IMR-90 (cell line): ENCODE measurements around the gene HSPB7. TPM values are rescaled to one million over a fixed set of nuclear protein-coding genes. Genes with fewer than 3 reads are reported as not detected.

Experiments used
- ATAC-seq: fragments of 200-7000 bp; cut with Tn5 transposase; 2 replicates; pipeline ENCODE4 v1.9.1; 2020; ENCODE audit warnings: low read depth, mild to moderate bottlenecking, moderate library complexity
- BruUV-seq: library from RNA; stranded (reverse); fragments of 400-500 nt; replicated peaks from 2 replicates; lab custom pipeline; 2021; lab: Mats Ljungman, UMichigan
- CTCF ChIA-PET: fragments of 300-600 bp; formaldehyde crosslinking; extraction: SDS; loops from one replicate; lab custom pipeline; 2021; ENCODE audit warnings: antibody characterized with exemption; lab: Yijun Ruan, JAX
- POLR2A ChIA-PET: fragments of 300-600 bp; sonication (Branson Sonifier 250); formaldehyde crosslinking; loops from one replicate; lab custom pipeline; 2022; ENCODE audit warnings: antibody characterized with exemption; ENCODE audit not compliant: unreplicated experiment; lab: Charles Lee
- DNase-seq: peaks from one replicate; pipeline ENCODE4 v3.0.0; 2013
- H2AFZ ChIP-seq: replicated peaks from 2 replicates; pipeline ENCODE3; 2013; ENCODE audit warnings: low read length, mild to moderate bottlenecking; ENCODE audit not compliant: poor library complexity
- H2AK5ac ChIP-seq: 2 replicates; pipeline ENCODE4 v1.6.1; 2013; ENCODE audit warnings: low read depth, low read length, inconsistent platforms
- H2AK9ac ChIP-seq: replicated peaks from 2 replicates; pipeline ENCODE3; 2013; ENCODE audit warnings: mild to moderate bottlenecking, low read depth, low read length, moderate library complexity; ENCODE audit not compliant: poor library complexity
- H2BK120ac ChIP-seq: 2 replicates; pipeline ENCODE4 v1.6.1; 2013; ENCODE audit warnings: low read depth, low read length, inconsistent platforms
- H2BK15ac ChIP-seq: 3 replicates; pipeline ENCODE4 v1.6.1; 2013; ENCODE audit warnings: low read depth, low read length, inconsistent platforms
- H2BK20ac ChIP-seq: 2 replicates; pipeline ENCODE4 v1.6.1; 2013; ENCODE audit warnings: low read depth, mild to moderate bottlenecking, inconsistent platforms, low read length, moderate library complexity
- H2BK5ac ChIP-seq: 2 replicates; pipeline ENCODE4 v1.6.1; 2013; ENCODE audit warnings: mild to moderate bottlenecking, low read depth, low read length, inconsistent platforms; ENCODE audit not compliant: poor library complexity, severe bottlenecking
- H3K14ac ChIP-seq: replicated peaks from 2 replicates; pipeline ENCODE4 v1.6.1; 2013; ENCODE audit warnings: low read depth, low read length, inconsistent platforms
- H3K18ac ChIP-seq: 2 replicates; pipeline ENCODE4 v1.6.1; 2013; ENCODE audit warnings: low read depth, low read length, control low read depth
- H3K23ac ChIP-seq: 2 replicates; pipeline ENCODE4 v1.6.1; 2013; ENCODE audit warnings: low read depth, low read length, inconsistent platforms
- H3K27ac ChIP-seq: 2 replicates; pipeline ENCODE4 v1.5.1; 2013; ENCODE audit warnings: mild to moderate bottlenecking, control low read depth, low read length; ENCODE audit not compliant: insufficient read depth
- H3K27me3 ChIP-seq: 2 replicates; pipeline ENCODE4 v1.6.1; 2013; ENCODE audit warnings: low read length; ENCODE audit not compliant: control insufficient read depth, insufficient read depth
- H3K36me3 ChIP-seq: 2 replicates; pipeline ENCODE4 v1.6.1; 2013; ENCODE audit warnings: low read length, mixed read lengths; ENCODE audit not compliant: control insufficient read depth, insufficient read depth
- H3K4ac ChIP-seq: 2 replicates; pipeline ENCODE4 v1.6.1; 2013; ENCODE audit warnings: low read depth, low read length, inconsistent platforms
- H3K4me1 ChIP-seq: 2 replicates; pipeline ENCODE4 v1.6.1; 2013; ENCODE audit warnings: low read length, mixed read lengths; ENCODE audit not compliant: control insufficient read depth, insufficient read depth
- H3K4me2 ChIP-seq: 2 replicates; pipeline ENCODE4 v1.6.1; 2013; ENCODE audit warnings: low read depth, mild to moderate bottlenecking, control low read depth, low read length, moderate library complexity
- H3K4me3 ChIP-seq: 2 replicates; pipeline ENCODE4 v1.5.1; 2013; ENCODE audit warnings: low read depth, mild to moderate bottlenecking, control low read depth, low read length, moderate library complexity; ENCODE audit not compliant: insufficient read depth
- H3K56ac ChIP-seq: 2 replicates; pipeline ENCODE4 v1.6.1; 2013; ENCODE audit warnings: low read length, inconsistent platforms; ENCODE audit not compliant: insufficient read depth; ENCODE audit errors: extremely low read depth
- H3K79me1 ChIP-seq, 2 experiments: 2 replicates each; pipeline ENCODE4 v1.6.1; 2013; ENCODE audit warnings: low read length in 2 of 2, inconsistent platforms in 1 of 2, low read depth in 1 of 2
- H3K9ac ChIP-seq: 2 replicates; pipeline ENCODE4 v1.6.1; 2013; ENCODE audit warnings: low read depth, low read length, control low read depth
- H3K9me1 ChIP-seq: 2 replicates; pipeline ENCODE4 v1.6.1; 2013; ENCODE audit warnings: low read length, inconsistent platforms; ENCODE audit not compliant: insufficient read depth
- H3K9me3 ChIP-seq: 2 replicates; pipeline ENCODE4 v1.6.1; 2013; ENCODE audit warnings: low read length; ENCODE audit not compliant: control insufficient read depth, insufficient read depth
- H4K20me1 ChIP-seq: 2 replicates; pipeline ENCODE4 v1.6.1; 2013; ENCODE audit warnings: low read length, inconsistent platforms; ENCODE audit not compliant: insufficient read depth
- H4K5ac ChIP-seq: 2 replicates; pipeline ENCODE4 v1.6.1; 2013; ENCODE audit warnings: mild to moderate bottlenecking, low read depth, low read length, control low read depth
- H4K8ac ChIP-seq, 2 experiments: 2 replicates each; pipeline ENCODE4 v1.6.1; 2013; ENCODE audit warnings: low read depth in 2 of 2, low read length in 2 of 2, control low read depth in 1 of 2, inconsistent platforms in 1 of 2
- H4K91ac ChIP-seq: 2 replicates; pipeline ENCODE4 v1.6.1; 2013; ENCODE audit warnings: low read depth, low read length, inconsistent platforms; ENCODE audit not compliant: insufficient read depth
- BHLHE40 ChIP-seq: fragments of 150-350 bp; IDR thresholded peaks from 2 replicates; pipeline ENCODE4 v1.6.1; 2016; ENCODE audit warnings: mild to moderate bottlenecking, low read depth, low read length
- CEBPB ChIP-seq: IDR thresholded peaks from 2 replicates; pipeline ENCODE4 v1.6.1; 2012; ENCODE audit warnings: low read depth, low read length, improper control_type of control experiment
- CHD1 ChIP-seq: IDR thresholded peaks from 2 replicates; pipeline ENCODE4 v1.6.1; 2012; ENCODE audit warnings: low read depth, low read length, improper control_type of control experiment
- CTCF ChIP-seq: conservative IDR thresholded peaks from 2 replicates; pipeline ENCODE4 v1.5.1; 2012; ENCODE audit warnings: mild to moderate bottlenecking, low read depth, low read length, improper control_type of control experiment
- ELK1 ChIP-seq: fragments of 150-350 bp; IDR thresholded peaks from 2 replicates; pipeline ENCODE4 v1.6.1; 2016; ENCODE audit warnings: low read depth, mild to moderate bottlenecking, low read length, moderate library complexity, borderline replicate concordance
- FOS ChIP-seq: fragments of 150-350 bp; IDR thresholded peaks from 2 replicates; pipeline ENCODE4 v1.6.1; 2016; ENCODE audit warnings: low read depth, low read length
- MAFK ChIP-seq: IDR thresholded peaks from 2 replicates; pipeline ENCODE4 v1.6.1; 2012; ENCODE audit warnings: low read depth, low read length, improper control_type of control experiment
- MAZ ChIP-seq: IDR thresholded peaks from 2 replicates; pipeline ENCODE4 v1.6.1; 2012; ENCODE audit warnings: low read depth, mild to moderate bottlenecking, low read length, improper control_type of control experiment, moderate library complexity, borderline replicate concordance
- MXI1 ChIP-seq: IDR thresholded peaks from 2 replicates; pipeline ENCODE4 v1.6.1; 2012; ENCODE audit warnings: low read depth, mild to moderate bottlenecking, low read length, moderate library complexity, borderline replicate concordance
- NFE2L2 ChIP-seq: fragments of 150-350 bp; IDR thresholded peaks from 2 replicates; pipeline ENCODE4 v1.6.1; 2016; ENCODE audit warnings: low read depth, mild to moderate bottlenecking, low read length
- POLR2A ChIP-seq: IDR thresholded peaks from 2 replicates; pipeline ENCODE4 v1.6.1; 2012; ENCODE audit warnings: mild to moderate bottlenecking, low read depth, low read length
- RAD21 ChIP-seq: IDR thresholded peaks from 2 replicates; pipeline ENCODE4 v1.6.1; 2012; ENCODE audit warnings: low read length, improper control_type of control experiment
- RCOR1 ChIP-seq: IDR thresholded peaks from 2 replicates; pipeline ENCODE4 v1.6.1; 2012; ENCODE audit warnings: mild to moderate bottlenecking, low read length, improper control_type of control experiment; ENCODE audit not compliant: insufficient replicate concordance
- RFX5 ChIP-seq: IDR thresholded peaks from 2 replicates; pipeline ENCODE4 v1.8.0; 2012; ENCODE audit warnings: low read depth, mild to moderate bottlenecking, low read length, moderate library complexity
- SMC3 ChIP-seq: fragments of 150-350 bp; IDR thresholded peaks from 2 replicates; pipeline ENCODE4 v1.6.1; 2016; ENCODE audit warnings: low read depth, mild to moderate bottlenecking, antibody characterized with exemption, low read length, moderate library complexity
- USF2 ChIP-seq: fragments of 150-350 bp; IDR thresholded peaks from 2 replicates; pipeline ENCODE4 v1.6.1; 2017; ENCODE audit warnings: mild to moderate bottlenecking, antibody characterized with exemption, low read length, low read depth
- WGBS, 2 experiments: methylation state at CpG; one replicate each; pipeline versions ENCODE4 v1.1.5 to v1.1.7; 2013; ENCODE audit warnings: missing lambda C conversion rate in 2 of 2; ENCODE audit not compliant: insufficient read length in 1 of 2; ENCODE audit errors: extremely low coverage in 2 of 2; 5-methylcytosine and 5-hydroxymethylcytosine counted together
- dilution Hi-C: fragments of 300-500 bp; cut with HindIII; formaldehyde crosslinking; loops from one replicate; pipeline ENCODE4 v1.14.3; 2018; ENCODE audit warnings: low sequenced_read_pairs; ENCODE audit not compliant: unreplicated experiment
- in situ Hi-C: fragments of 300-500 bp; cut with MboI; formaldehyde crosslinking; loops from 3 replicates; pipeline ENCODE4 v1.14.3; 2019; ENCODE audit warnings: low sequenced_read_pairs, inconsistent platforms, mixed read lengths
- intact Hi-C: fragments of 100-400 bp; cut with micrococcal nuclease; formaldehyde crosslinking; loops from 2 replicates; pipeline ENCODE4 v1.10.0; 2022
- polyA plus RNA-seq, 3 experiments: library from polyadenylated mRNA; depleted of rRNA; stranded (reverse); fragments of >200 nt; gene quantifications; 2 replicates each; pipeline ENCODE4 v1.2.3, GENCODE V29; 2012; ENCODE audit warnings: low replicate concordance in 1 of 3
- total RNA-seq: library from RNA; depleted of rRNA; stranded (reverse); fragments of >200 nt; gene quantifications from 2 replicates; pipeline ENCODE4 v1.2.3, GENCODE V29; 2012

HSPB7 gene
- total and polyA plus RNA-seq, 2 of the 4 experiments (the other 2 are of a cell fraction): 0.54 to 3.0 TPM

- H3K79me1 ChIP-seq: no peaks in the 10 kb centered on the region
- no peak overlapping the region for H2BK5ac ChIP-seq
- no peak overlapping the region for H4K5ac ChIP-seq
- H4K91ac ChIP-seq: no peak overlapping the region
- CTCF ChIA-PET: no interaction called here
- H3K27ac ChIP-seq: no peak overlapping the region
- H3K4me2 ChIP-seq: no peak overlapping the region
- H2BK15ac ChIP-seq: no peak overlapping the region
- no peak overlapping the region for H3K18ac ChIP-seq
- no peaks in the 10 kb centered on the region for H4K20me1 ChIP-seq
- H2AK9ac ChIP-seq: no peak overlapping the region
- H2AFZ ChIP-seq: no peak overlapping the region
- no peak overlapping the region for H2BK120ac ChIP-seq
- no TSS peak for BruUV-seq
- H2AK5ac ChIP-seq: no peak overlapping the region
- H3K27me3 ChIP-seq: peaks cover 22% of the 10 kb centered on the region
- no peak overlapping the region for H3K23ac ChIP-seq
- no peak overlapping the region for H3K14ac ChIP-seq
- no peak overlapping the region for H4K8ac ChIP-seq
- H3K9me1 ChIP-seq: no peaks in the 10 kb centered on the region
- no peaks in the 10 kb centered on the region for H3K36me3 ChIP-seq
- H3K4ac ChIP-seq: no peak overlapping the region
- dilution Hi-C loops (no loop called here), in situ Hi-C loops (no loop called here), intact Hi-C loops (no loop called here)
- no CpG with 5 or more reads among the region's 8 CpGs for WGBS, 2 experiments
- DNase-seq: no peak
- ATAC-seq: no peak
- H3K9ac ChIP-seq: no peak overlapping the region
- POLR2A ChIA-PET: no interaction called here
- no peak overlapping the region for H2BK20ac ChIP-seq
- H3K4me1 ChIP-seq: no peaks in the 10 kb centered on the region
- no peak overlapping the region for H3K4me3 ChIP-seq
- no peaks in the 10 kb centered on the region for H3K9me3 ChIP-seq
- H3K56ac ChIP-seq: no peak overlapping the region
- TF ChIP-seq RAD21 (no peak), CHD1 (no peak), USF2 (no peak), RFX5 (no peak), NFE2L2 (no peak), MAFK (no peak), FOS (no peak), CEBPB (no peak), MXI1 (no peak), CTCF (no peak), RCOR1 (no peak), MAZ (no peak), POLR2A (no peak), SMC3 (no peak), BHLHE40 (no peak), ELK1 (no peak)
These were observed 36.1 kb upstream of the HSPB7 start for GRCh38 chr1:16053781-16054502.
